NCI-H82 (cell line): ENCODE results near the gene WBP11.

ENCODE experiments used
- DNase-seq: peaks from one replicate; lab custom pipeline; 2025; lab: John Stamatoyannopoulos, UW

WBP11 gene

GRCh38 chr12:14803011-14803829 lies at the start of gene WBP11, which contains the start of gene C12orf60:
Gene WBP11, minus strand, starts transcription at chr12:14803478. Its CDS starts 2,095 bp downstream, at chr12:14801383.
Gene C12orf60, plus strand, starts transcription at chr12:14803670. Its CDS starts 19,266 bp downstream, at chr12:14822936.
- DNase-seq, result peak; percentile 100

- DNase-seq, result no peak
Measured at GRCh38 chr12:14852880-14853279, 49.6 kb upstream of the WBP11 start.

GRCh38 chr12:14850929-14851663 lies 47.8 kb upstream of the WBP11 start:
- no peak for DNase-seq

- DNase-seq, result no peak
Measured at GRCh38 chr12:14849661-14850060, 46.4 kb upstream of the WBP11 start.

GRCh38 chr12:14846876-14847580 lies 43.8 kb upstream of the WBP11 start:
- no peak for DNase-seq

- DNase-seq, result no peak
Measured at GRCh38 chr12:14846042-14846587, 42.8 kb upstream of the WBP11 start.

GRCh38 chr12:14845350-14845750 lies 42.1 kb upstream of the WBP11 start:
- DNase-seq, result peak; percentile 84

- no peak for DNase-seq
Measured at GRCh38 chr12:14844401-14844800, 41.1 kb upstream of the WBP11 start.

GRCh38 chr12:14843425-14843887 lies 40.2 kb upstream of the WBP11 start, which contains the start of gene ART4:
Gene ART4, minus strand, starts transcription at chr12:14843526. Its CDS starts 413 bp downstream, at chr12:14843113.
- no peak for DNase-seq

GRCh38 chr12:14842315-14842714 lies 39.0 kb upstream of the WBP11 start:
- DNase-seq, result no peak

GRCh38 chr12:14841761-14842160 lies 38.5 kb upstream of the WBP11 start:
- no peak for DNase-seq

GRCh38 chr12:14840616-14841015 lies 37.3 kb upstream of the WBP11 start:
- no peak for DNase-seq

- DNase-seq, result no peak
Measured at GRCh38 chr12:14839262-14839661, 36.0 kb upstream of the WBP11 start.

- no peak for DNase-seq
Measured at GRCh38 chr12:14836336-14837210, 33.3 kb upstream of the WBP11 start.

- no peak for DNase-seq
Measured at GRCh38 chr12:14834509-14834908, 31.2 kb upstream of the WBP11 start.

- no peak for DNase-seq
Measured at GRCh38 chr12:14833952-14834351, 30.7 kb upstream of the WBP11 start.

- DNase-seq, result no peak
Measured at GRCh38 chr12:14833336-14833735, 30.1 kb upstream of the WBP11 start.

- peak; percentile 40 for DNase-seq
Measured at GRCh38 chr12:14828892-14829291, 25.6 kb upstream of the WBP11 start.

GRCh38 chr12:14827043-14827442 lies 23.8 kb upstream of the WBP11 start:
- no peak for DNase-seq

- no peak for DNase-seq
Measured at GRCh38 chr12:14826491-14826890, 23.2 kb upstream of the WBP11 start.

GRCh38 chr12:14825256-14825655 lies 22.0 kb upstream of the WBP11 start:
- DNase-seq, result no peak
